ENCODE data around the gene DSCAM.

DNA sequence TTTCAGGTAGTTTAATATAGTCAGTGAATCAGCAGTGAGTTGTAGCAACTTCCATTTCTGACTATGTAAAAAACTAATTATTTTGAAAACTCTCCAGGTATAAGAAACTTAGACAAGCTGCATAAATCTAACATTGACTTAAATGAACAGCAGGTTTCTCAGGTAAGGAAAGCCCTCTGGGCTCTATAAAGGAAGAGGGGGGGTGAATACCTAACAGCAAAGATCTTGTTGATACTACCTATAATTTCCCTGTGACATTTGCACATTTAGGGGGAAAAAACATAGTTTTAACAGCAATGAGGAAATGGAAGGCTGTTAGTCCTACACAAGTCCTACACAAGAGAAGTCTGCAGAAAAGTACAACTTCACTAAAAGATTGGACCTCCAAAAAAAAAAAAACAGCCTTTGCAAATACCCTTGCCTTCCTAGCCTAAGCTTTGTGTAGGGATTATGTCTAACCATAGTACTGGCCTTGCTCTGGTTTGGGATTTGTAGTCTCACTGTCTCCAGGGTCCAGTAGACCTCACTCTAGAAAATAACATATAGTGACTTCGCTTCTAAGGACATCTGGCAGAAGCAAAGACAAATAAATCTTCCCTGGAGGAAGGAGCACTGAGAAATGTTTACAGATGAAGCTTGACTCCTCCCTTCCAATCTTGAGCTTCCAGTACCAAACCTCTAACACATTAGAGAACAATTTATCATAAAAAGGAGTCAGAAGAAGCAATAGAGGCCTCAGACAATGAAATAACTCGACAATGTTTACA lies 459.8 kb downstream of the DSCAM start:
- TF ChIP-seq CTCF (IDR thresholded peaks at IDR 0.05 in 8 of 11, conservative IDR thresholded peaks at IDR 0.05 in 3 of 11), result no peak
- no peak for TF ChIP-seq POLR2AphosphoS5 (IDR thresholded peaks at IDR 0.05)
- no peak for TF ChIP-seq POLR2A (IDR thresholded peaks at IDR 0.05)

All from spleen (tissue), 7 donors.